Left hindlimb (tissue), 1 donor: ENCODE measurements around the gene CCDC33.
A peak's percentile ranks its signal among the peaks of the same experiment; 100 is the strongest.
"Not testable (repeated sequence)": the region's sequence is repeated elsewhere in the genome, so short reads cannot be mapped to it uniquely, and the experiment has no call there.

ENCODE experiments used
- DNase-seq: peaks from one replicate; pipeline ENCODE4 v3.0.0-alpha.2; 2018

The CCDC33 gene

GRCh38 chr15:74338676-74339075 lies 102.5 kb downstream of the CCDC33 start:
- no peak for DNase-seq

- no peak for DNase-seq
Observed at GRCh38 chr15:74339371-74339770, 103.2 kb downstream of the CCDC33 start.

- no peak for DNase-seq
Observed at GRCh38 chr15:74340150-74340549, 104.0 kb downstream of the CCDC33 start.

- DNase-seq = no peak
Observed at GRCh38 chr15:74343127-74343796, 107.1 kb downstream of the CCDC33 start.

GRCh38 chr15:74343797-74344127 lies 107.6 kb downstream of the CCDC33 start:
- no peak for DNase-seq

- DNase-seq = no peak
Observed at GRCh38 chr15:74345051-74345450, 108.9 kb downstream of the CCDC33 start.

- no peak for DNase-seq
Observed at GRCh38 chr15:74347757-74348250, 111.7 kb downstream of the CCDC33 start.

- no peak for DNase-seq
Observed at GRCh38 chr15:74349241-74349778, 113.2 kb downstream of the CCDC33 start.

- DNase-seq = no peak
Observed at GRCh38 chr15:74350295-74351275, 114.5 kb downstream of the CCDC33 start.

GRCh38 chr15:74351670-74352069 lies 115.5 kb downstream of the CCDC33 start:
- DNase-seq = no peak

GRCh38 chr15:74352393-74352910 lies 116.3 kb downstream of the CCDC33 start:
- no peak for DNase-seq

- DNase-seq = not testable (repeated sequence)
Observed at GRCh38 chr15:74353992-74354391, 117.9 kb downstream of the CCDC33 start.

GRCh38 chr15:74356050-74356449 lies 119.9 kb downstream of the CCDC33 start:
- not testable (repeated sequence) for DNase-seq

GRCh38 chr15:74357514-74357913 lies 121.4 kb downstream of the CCDC33 start:
- not testable (repeated sequence) for DNase-seq

GRCh38 chr15:74359376-74359775 lies 123.2 kb downstream of the CCDC33 start:
- not testable (repeated sequence) for DNase-seq

GRCh38 chr15:74360855-74361254 lies 124.7 kb downstream of the CCDC33 start:
- DNase-seq = not testable (repeated sequence)

GRCh38 chr15:74362482-74362881 lies 126.4 kb downstream of the CCDC33 start:
- DNase-seq = no peak

GRCh38 chr15:74364936-74365597 lies 128.9 kb downstream of the CCDC33 start:
- DNase-seq = no peak

- peak; percentile 86 for DNase-seq
Observed at GRCh38 chr15:74365598-74366445, 129.7 kb downstream of the CCDC33 start.

- no peak for DNase-seq
Observed at GRCh38 chr15:74367296-74367854, 131.2 kb downstream of the CCDC33 start, which contains the start of gene CYP11A1. TSS of gene CYP11A1 (minus strand) at chr15:74367646. CDS start at chr15:74367585, 61 bp downstream.

GRCh38 chr15:74368121-74368520 lies 132.0 kb downstream of the CCDC33 start:
- no peak for DNase-seq
